Measurements from ENCODE around the gene TECTA.

The TECTA gene

GRCh38 chr11:121212536-121213361, 111.7 kb downstream of the TECTA start:
- no peak for DNase-seq (ENCODE audit: insufficient read length, low spot score)
- no peak for FAIRE-seq

GRCh38 chr11:121213362-121213893, 112.4 kb downstream of the TECTA start:
- no peak for FAIRE-seq
- DNase-seq (ENCODE audit: insufficient read length, low spot score), result no peak
- no peak for TF ChIP-seq CTCF (IDR thresholded peaks at IDR 0.05; ENCODE audit: insufficient read depth, missing control alignments)

More at GRCh38 chr11:121212536-121213361, 111.7 kb downstream of the TECTA start:
- TF ChIP-seq CTCF (IDR thresholded peaks at IDR 0.05; ENCODE audit: insufficient read depth, missing control alignments), result no peak

GRCh38 chr11:121214861-121215260, 113.8 kb downstream of the TECTA start:
- DNase-seq (ENCODE audit: insufficient read length, low spot score) (no peak), FAIRE-seq (no peak)
- no peak for TF ChIP-seq CTCF (IDR thresholded peaks at IDR 0.05; ENCODE audit: insufficient read depth, missing control alignments)

- FAIRE-seq, result no peak
Measured at GRCh38 chr11:121221496-121222200, 120.6 kb downstream of the TECTA start.

GRCh38 chr11:121223161-121223560, 122.1 kb downstream of the TECTA start:
- FAIRE-seq (no peak), DNase-seq (ENCODE audit: insufficient read length, low spot score) (no peak)
- no peak for TF ChIP-seq CTCF (IDR thresholded peaks at IDR 0.05; ENCODE audit: insufficient read depth, missing control alignments)

More at GRCh38 chr11:121221496-121222200, 120.6 kb downstream of the TECTA start:
- DNase-seq (ENCODE audit: insufficient read length, low spot score), result no peak
- no peak for TF ChIP-seq CTCF (IDR thresholded peaks at IDR 0.05; ENCODE audit: insufficient read depth, missing control alignments)

GRCh38 chr11:121225382-121225781, 124.3 kb downstream of the TECTA start:
- FAIRE-seq (no peak), DNase-seq (ENCODE audit: insufficient read length, low spot score) (no peak)
- TF ChIP-seq CTCF (IDR thresholded peaks at IDR 0.05; ENCODE audit: insufficient read depth, missing control alignments), result no peak
